COLO668 (cell line): ENCODE measurements around the gene C2CD2.
"Not testable (repeated sequence)": the region's sequence is repeated elsewhere in the genome, so short reads cannot be mapped to it uniquely, and the experiment has no call there.

ENCODE experiments used
- DNase-seq: peaks from one replicate; lab custom pipeline; 2025; ENCODE audit not compliant: unreplicated experiment; lab: John Stamatoyannopoulos, UW

The C2CD2 gene

DNA sequence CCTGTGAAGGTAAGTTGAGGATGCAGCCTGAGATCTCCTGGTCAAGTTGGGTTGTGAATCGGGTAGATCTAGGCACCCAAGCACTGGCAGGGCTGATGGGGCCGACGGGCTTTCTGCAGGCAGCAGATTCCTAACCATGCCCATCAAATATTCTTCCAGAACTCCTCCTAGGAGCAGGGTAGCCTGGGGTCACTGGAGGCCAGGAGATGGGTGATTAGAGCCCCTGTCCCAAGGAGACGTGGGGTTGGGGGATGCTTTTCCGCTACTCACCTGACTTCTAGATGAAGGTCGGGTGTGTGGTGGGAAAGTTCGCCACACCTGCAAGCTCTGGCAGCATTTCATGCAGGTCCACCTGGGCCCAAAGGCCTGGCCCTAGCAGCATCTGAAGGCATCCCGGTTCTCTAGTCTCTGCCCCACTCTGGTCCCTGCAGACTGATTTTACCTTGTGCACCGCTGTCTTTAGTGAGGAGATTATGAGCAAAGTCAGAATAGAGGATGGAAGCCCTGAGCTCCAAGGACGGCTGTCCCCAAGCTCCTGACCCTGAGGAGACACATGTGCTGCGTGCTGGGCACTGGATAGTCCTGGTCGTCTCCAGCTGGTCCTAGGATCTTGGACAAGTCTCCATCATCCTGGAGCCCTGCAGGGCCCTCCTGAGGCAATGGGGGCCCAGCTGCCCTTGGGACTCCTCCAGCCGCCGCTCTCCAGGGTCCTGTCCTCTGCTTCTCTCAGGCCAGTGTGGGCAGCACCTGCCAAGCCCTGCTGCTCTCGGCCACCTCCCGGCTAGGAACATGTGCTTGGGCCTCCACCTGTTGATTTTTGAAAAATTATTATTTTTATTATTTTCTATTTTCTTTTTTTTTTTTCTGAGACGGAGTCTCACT is 21.8 kb upstream of the C2CD2 start:
- DNase-seq = no peak

DNA sequence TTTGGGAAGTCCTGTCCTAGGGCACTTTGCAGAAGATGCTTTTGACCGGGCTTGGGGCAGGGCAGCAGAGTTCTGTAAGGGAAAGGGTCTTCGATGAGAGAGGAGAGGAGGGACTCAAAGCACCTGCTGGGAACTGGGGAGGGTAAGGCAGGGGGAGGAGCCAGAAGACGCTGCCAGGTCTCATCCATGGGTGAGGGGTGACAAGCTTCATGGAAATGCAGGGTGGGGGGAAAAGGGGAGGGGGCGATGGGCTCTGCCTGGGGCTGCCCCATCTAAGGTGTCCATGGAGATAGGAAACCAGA is 20.9 kb upstream of the C2CD2 start:
- no peak for DNase-seq

DNA sequence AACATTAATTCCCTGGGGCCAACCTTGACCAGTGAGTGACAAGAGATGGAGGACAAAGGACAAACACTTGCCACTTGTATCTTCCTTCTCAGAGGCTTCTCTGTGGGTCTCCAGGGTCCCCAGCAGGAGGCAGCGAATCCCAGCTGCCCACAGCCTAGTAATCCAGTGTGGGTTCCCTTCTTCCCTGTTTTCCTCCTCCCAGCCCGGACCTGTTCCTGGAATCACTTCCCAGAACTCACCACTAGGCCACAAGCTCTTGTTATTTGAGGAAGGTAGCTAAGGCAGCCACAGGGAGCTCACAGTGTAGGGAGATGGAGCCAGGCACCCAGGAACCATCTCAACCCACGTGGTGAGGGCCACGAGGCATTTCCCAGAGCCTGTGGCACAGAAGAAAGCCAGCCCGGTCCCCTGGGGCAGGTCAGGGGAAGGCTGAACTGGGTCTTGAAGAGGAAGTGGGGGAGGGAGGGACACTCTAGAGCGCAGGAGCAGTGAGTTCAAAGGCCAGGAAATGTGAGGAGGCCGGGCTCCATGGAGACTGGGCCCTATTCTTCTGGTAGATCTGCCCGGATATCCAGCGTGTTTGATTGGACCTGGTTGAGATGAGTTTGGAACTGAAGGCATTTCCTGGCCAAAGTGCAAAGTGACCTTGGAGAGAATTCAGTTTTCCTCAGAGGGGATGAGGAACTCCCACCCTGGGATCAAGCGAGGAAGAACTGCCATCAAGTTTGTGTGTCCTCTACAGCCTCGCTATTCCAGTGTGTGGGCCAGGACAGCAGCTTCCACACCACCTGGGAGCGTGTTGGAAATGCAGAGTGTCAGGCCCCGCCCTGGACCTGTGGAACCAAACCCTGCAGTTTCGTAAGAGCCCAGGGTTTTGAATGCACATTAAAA is 20.3 kb upstream of the C2CD2 start:
- DNase-seq = no peak

DNA sequence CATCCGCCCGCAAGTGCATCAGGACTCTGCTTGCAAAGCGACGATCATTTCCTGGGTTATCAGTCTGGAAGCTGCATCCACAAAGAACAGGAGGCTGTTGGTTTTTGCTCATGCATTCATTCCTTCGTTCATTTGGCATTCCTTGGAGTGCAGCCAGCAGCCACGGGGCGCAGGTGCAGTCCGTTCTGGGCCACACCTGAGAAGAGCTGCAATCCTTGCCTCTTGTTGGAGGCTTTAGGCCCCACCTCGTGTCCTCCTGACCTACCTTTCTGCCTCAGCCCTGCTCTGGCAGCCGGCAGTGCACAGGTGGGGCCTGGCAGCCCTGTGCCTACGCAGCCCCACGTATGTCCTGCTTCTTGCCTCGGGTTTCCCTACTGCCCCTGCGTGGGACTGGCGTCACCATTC is 19.6 kb upstream of the C2CD2 start:
- peak; percentile 52 for DNase-seq

DNA sequence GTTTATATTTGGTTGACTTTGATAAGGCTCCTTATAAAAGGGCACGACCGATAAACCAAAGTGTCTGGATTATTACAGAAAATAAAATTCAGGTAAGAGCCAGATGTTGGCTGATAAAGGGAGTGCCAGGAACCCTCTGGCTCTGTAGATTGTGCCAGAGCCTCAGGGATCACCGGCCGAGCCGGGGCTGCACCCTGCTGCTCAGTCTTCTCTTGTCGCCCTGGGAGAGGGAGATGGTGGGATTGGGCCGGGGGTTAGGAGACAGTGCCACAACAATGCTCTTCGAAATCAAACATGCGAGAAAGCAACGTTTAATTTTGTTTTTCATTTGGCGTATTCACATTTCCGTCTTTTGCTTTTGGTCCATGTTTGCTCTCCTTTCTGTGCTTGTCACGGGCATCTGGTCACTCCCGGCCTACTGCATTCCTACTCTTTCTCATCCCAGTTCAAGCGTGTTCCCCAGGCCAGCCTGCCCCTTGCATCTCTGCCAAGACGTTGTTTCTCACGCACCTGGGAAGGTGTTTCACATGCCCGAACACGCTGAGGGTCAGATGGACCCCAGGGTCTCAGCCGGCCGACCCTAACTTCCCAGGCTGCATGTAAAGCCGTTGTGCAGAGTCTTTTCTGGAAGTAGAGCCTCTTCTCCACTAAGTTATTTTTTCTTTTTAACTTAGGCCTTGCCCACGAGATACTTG is 18.8 kb upstream of the C2CD2 start:
- DNase-seq = no peak

DNA sequence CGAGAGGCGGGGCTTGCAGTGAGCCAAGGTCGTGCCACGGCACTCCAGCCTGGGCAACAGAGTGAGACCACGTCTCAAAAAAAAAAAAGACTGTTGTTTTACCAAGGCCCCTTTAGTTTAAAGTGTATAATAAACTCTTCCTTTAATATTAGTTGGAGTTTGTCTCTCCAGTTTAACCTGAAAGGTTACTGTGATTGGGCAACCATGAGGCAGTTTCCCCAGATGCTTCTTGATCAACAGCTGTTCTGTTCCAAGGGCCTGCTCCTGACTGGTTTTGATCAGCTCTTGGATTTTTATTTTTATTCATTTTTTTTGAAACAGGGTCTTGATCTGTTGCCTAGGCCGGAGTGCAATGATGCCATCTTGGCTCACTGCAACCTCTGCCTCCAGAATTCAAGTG is 18.1 kb upstream of the C2CD2 start:
- DNase-seq = no peak

DNA sequence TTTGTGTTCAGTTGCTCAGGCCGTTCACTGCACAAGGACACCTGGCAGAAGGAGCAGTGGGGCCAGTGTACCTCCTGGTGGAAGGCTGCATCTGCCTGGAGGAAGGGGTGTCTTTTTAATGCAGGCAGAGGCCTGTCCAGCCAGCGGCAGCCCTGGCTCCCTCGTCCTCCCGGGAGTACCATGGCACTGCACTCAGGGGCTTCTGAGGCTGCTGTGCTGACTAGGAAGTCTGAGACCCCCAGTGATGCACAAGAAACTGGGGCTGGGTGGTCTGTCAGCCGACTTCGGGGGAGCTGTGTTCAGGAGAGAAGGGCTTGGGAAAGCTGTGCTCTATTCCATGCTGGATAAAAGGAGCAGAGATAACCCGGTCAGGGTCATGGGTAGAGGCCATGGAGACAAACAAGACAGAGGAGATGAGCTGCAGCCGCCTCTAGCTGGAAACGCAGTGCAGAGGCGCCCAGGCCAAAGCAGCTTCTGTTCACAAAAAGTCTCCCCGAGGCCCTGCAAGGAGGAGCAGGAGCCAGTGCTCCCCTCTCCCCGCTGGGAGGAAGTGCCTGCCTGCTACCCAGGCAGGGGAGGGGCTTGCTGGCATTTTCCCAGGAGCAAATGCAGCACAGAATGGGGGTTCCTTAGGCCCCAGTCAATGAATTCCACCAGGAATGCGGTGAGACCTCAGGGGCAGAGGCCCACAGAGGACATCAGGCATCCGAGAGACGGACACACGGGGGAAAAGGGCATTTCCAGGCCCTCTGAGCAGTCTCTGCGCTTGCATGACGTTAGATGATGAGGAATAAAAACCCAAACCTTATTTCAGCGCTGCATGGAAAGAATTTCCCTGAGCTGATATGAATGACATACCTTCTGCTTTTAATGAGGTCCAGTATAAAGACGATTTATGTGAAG is 17.2 kb upstream of the C2CD2 start:
- no peak for DNase-seq

DNA sequence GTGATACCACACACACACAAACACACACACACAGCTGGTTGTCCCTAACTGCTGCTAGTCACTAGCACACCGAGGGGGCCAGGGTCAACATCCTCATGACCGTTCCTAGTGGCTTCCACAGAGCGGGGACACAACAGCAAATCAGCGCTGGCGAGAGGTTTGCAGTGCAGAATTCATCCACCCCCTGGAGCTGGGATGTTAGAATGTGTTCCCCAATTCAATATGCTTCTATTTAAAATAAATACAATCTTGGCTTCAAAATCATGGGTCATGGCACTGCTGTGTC is 16.2 kb upstream of the C2CD2 start:
- no peak for DNase-seq

DNA sequence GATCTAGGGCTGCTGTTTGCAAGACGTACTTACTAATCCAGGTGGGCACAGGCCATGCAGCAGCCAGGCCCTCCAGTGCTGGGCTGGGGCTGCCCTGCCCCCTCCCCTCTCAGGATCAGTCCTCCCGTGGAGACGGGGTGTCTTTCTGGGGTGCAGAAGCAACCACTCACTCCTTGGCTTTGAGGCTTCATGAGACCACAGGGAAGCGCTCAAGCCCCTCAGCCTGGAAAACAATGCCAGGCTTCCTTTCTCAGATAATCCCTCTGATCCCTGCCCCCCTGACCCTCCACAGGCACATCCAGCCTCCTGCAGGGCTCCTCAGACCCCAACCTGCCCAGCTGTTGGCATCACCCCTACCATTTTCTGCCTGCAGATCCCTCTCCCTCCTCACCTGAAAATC is 13.9 kb upstream of the C2CD2 start:
- DNase-seq = no peak

DNA sequence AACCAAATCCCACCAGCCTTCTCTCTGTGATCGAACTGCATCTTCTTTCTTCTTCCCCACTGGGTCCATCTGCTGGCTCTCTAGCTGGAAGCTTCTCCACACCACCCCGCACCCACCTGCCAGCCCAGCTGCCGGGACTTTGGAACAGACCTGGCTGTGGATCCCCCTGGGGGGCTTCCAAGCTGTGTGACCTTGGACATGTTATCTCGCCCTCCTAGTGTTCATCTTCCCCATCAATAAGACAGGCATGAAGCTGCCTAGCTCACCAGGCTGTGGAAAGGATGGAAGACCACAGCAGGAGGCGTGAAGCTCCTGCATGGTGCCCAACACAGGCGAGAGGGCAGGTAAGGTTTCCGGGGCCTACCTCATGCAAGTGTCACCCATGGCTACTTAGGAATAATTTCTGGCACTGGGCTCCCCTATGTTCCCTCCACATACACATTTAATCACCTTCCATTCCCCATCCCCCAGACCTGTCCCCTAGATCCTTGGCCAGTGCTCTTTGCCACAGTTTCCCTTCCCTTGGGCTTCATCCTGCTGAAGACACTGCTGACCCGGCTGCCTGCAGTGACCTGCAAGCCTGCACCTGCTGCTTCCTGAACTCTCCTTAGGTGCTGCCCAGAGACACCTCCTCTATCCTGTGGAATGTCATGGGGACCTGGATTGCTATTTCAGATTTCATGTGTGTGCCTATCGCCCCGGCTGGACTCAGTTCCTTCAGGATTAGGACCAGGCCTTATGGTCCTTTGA is 13.2 kb upstream of the C2CD2 start:
- no peak for DNase-seq

DNA sequence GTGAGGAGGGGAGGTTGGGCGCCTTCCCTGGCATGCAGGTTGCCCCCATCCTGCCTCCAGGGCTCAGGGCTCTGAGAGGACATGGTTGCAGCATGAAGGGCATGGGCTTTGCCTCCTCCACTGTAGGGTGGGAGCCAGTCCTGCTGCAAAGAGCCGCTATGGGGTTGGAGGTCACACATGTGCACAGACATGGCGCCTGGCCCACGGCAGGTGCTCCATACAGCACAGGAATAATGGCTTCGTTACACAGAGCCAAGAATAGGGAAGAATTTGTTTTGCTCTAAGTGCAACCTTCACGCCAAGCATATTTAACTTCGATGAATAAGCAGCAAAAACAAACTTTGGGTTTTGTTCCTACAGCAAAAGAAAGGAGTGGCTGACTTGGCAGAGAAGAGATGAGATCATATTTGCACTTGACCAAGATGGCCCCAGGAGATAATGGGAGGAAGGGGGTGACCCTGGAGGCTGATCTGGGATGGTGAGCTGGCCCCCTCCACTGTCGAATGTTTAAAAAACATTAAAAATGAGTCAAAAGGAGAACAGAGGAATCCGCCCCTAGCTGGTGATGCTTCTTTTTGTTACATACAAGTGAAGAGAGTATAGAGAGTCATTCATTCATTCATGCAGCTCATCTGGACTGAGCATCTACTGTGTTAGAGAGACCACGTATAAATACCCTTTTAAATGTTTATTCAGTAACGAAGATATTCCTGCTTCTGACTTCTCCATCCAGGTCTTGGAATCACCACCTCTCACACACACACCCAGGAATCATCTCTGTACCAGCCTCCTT is 12.4 kb upstream of the C2CD2 start:
- DNase-seq = no peak

DNA sequence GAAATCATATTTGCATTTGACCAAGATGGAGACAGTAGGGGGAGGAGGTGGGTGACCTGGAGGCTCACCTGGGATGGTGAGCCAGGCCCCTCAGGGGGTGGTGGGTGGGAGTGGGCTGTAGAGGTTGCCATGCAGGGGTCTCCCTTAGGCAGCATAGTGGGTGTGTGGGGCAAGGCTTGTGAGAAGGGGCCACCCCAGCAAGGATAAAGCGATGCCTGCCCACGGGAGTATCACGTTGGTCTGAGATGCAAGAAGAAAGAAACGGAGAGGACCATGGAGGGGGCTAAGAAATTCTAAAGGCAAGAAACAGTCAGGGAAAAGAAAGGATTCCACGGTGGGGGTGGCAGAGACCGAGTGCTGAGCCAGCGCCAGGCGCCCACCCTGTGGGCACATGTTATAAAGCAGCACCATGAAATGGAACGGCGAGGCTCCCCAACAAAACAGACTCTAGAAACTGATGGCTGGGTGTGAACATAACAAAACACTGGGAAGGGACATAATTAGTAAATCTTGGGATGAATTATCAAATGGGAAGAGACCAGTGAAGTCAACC is 11.7 kb upstream of the C2CD2 start:
- no peak for DNase-seq

DNA sequence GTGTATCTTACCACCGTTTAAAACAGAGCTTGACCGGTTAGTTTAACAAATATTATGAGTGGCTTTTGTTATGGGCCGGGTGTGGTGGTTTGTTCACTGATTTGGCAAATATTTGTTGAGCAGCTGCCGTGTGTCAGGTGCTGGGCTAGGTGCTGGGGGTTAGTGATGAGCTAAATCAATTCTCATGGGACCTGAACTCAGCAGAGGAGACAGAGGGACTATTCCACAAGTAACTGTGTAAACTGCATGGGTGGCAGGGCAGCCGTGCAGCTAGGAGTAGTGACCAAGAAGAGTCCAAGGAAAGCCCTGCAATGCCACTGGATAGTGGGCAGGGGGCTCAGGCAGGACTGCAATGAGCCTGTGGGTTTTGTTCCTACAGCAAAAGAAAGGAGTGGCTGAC is 11.2 kb upstream of the C2CD2 start:
- DNase-seq = peak; percentile 68

DNA sequence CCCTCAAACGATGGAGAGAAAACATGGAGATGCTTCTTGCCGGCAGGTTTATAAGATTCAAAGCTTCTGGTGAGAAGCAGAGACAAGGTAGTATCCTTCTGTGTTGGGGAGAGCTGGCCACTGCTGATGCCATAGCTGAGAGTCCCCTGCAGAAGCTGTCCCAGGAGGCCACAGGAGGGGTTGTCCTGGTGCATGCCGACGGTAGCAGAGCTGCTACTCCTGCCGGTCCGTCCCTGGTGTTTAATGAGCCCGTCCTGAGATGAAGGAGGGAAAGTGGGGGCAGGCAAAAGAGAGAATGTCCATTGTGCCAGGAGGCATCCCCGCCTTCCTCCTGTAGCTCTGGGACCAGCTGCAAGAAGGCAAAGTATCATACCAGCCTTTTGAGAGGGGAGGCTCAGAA is 10.4 kb upstream of the C2CD2 start:
- DNase-seq = no peak

DNA sequence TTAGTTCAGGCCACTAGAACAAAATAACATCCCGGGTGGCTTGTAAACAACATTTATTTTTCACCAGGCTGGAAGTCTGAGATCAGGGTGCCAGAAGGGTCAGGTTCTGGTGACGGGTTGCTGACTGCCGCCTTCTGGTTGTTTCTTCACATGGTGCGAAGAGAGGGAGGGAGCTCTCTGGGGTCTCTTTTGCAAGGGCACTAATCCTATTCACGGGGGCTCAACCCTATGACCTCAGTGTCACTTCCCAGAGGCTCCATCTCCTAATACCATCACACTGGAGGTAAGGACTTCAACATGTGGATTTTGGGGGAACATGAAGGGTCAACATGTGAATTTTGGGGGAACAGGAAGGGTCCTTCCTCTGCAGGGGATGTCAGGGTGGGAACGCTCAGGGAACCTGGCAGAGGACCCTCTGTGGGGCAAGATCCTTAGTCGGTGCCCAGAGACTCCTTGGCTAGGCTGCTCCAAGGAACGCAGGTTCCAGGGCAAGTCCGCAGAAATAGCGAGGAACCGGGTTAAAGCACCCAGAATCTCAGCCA is 8.7 kb upstream of the C2CD2 start:
- no peak for DNase-seq

DNA sequence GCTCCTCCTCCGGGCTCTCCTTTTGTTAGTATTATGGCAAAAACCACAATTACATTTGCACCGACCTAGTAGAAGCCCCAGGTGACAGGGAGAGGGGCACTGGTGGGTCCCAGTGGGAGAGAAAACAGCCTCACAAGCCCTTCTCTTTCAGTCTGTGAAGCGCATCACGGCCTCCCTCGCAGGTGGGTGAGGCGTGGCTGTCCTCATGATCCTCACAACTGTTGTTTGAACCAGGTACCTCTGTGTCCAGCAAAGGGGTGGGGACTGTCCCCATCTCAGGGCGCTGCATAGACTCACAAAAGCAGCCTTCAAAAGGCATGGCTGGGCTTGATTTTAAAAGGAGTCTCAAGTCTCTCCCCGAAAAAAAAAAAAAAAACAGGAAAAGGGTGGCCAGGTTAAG is 7.9 kb upstream of the C2CD2 start:
- DNase-seq = no peak

DNA sequence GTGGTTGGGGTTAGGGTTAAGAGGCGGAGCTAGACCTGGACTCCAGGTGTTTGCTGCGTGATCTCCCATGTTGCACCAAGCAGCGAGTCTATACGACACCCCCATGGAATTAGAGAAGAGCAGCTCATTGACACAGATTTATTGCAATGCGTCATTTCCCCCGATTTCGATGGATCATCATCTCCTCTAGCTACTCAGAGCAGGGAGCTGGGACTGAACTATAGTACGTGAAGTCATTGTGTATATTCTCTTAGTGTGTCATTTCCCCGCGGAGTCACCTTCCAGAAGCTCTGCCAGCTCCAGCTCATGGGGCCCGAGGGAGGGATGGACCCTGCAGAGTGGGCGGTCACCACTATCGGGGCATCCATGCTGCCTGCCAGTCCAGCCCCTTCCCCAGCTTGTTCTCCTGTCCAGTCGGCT is 7.5 kb upstream of the C2CD2 start:
- no peak for DNase-seq

DNA sequence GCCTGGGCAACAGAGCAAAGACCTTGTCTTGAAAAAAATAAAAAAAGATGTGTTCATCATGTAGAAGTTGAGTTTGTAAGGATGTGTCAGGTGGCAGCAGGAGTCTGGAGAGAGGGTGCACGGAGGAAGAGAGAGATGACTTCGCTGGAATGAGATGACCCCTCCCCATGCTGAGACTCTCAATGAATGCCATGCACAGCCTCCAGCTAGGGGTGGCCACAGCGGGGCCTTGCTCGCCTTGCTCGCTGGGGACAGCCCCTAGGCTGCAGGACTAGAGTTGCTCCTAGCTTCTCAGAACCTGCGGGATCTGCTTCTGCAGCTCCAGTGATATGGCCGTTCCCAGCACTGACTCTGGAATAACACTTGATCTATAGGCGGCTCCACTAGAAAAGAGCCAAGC is 6.6 kb upstream of the C2CD2 start:
- DNase-seq = no peak

DNA sequence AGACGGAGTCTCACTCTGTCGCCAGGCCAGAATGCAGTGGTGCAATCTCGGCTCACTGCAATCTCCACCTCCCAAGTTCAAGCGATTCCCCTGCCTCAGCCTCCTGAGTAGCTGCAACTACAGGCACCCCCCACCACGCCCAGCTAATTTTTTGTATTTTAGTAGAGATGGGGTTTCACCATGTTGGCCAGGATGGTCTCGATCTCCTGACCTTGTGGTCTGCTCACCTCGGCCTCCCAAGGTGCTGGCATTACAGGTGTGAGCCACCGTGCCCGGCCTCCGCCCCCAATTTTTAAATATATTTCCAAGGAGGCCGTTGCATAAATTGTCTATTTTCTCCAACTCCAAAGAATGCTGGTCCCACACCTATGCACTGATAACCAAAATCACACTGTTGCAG is 5.9 kb upstream of the C2CD2 start:
- not testable (repeated sequence) for DNase-seq
